Measurements from ENCODE around the gene DDR2.

DNA sequence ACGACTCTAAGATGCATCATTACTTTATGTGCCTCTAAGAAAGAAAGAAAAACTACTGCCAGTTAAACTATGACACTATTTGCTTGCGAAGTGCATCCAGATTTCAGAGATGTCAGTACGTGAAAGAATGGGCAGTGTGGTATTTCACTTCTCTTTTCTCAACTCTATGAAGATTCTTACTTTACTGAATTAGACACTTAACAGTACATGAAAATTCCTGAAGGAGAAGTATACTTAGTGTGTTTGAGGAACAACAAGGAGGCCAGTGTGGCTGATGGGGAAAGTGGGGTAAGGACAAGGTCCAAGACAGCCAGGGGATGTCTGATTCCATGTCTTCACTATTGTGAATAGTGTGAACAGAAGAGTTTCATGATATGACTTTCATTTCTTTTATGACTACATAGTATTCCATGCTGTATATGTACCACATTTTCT lies 104.4 kb downstream of the DDR2 start:
- TF ChIP-seq, protein P1, sequence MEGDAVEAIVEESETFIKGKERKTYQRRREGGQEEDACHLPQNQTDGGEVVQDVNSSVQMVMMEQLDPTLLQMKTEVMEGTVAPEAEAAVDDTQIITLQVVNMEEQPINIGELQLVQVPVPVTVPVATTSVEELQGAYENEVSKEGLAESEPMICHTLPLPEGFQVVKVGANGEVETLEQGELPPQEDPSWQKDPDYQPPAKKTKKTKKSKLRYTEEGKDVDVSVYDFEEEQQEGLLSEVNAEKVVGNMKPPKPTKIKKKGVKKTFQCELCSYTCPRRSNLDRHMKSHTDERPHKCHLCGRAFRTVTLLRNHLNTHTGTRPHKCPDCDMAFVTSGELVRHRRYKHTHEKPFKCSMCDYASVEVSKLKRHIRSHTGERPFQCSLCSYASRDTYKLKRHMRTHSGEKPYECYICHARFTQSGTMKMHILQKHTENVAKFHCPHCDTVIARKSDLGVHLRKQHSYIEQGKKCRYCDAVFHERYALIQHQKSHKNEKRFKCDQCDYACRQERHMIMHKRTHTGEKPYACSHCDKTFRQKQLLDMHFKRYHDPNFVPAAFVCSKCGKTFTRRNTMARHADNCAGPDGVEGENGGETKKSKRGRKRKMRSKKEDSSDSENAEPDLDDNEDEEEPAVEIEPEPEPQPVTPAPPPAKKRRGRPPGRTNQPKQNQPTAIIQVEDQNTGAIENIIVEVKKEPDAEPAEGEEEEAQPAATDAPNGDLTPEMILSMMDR (IDR thresholded peaks at IDR 0.05) = no peak
- no peak for TF ChIP-seq POLR2A (IDR thresholded peaks at IDR 0.05)
